Activated T-helper 1 cell treated with anti-CD3 and anti-CD28 coated beads, Interleukin-12 subunit alpha, Interleukin-12 subunit beta, Interleukin-2, Interleukin-4 antibody, amounts not matched to agents 30 ng/mL and 10 ng/mL and 1 ng/mL, durations not matched to agents 14 hours and 24 hours and 36 hours (primary cell): ENCODE results near the gene HYAL3. TPM values are rescaled to one million over a fixed set of nuclear protein-coding genes. Genes with fewer than 3 reads are reported as not detected.
"Not testable (repeated sequence)": the region's sequence is repeated elsewhere in the genome, so short reads cannot be mapped to it uniquely, and the experiment has no call there.

Experiments
- DNase-seq: peaks from one replicate; pipeline ENCODE4 v3.0.0; 2021; ENCODE audit warnings: low spot score
- H3K27ac Mint-ChIP-seq: one replicate; pipeline ENCODE4 v1.8.0; 2021; ENCODE audit warnings: mild to moderate bottlenecking, mixed read lengths
- H3K27me3 Mint-ChIP-seq: one replicate; pipeline ENCODE4 v1.8.0; 2022; ENCODE audit warnings: mild to moderate bottlenecking, moderate library complexity, mixed read lengths; ENCODE audit not compliant: insufficient read depth
- H3K36me3 Mint-ChIP-seq: one replicate; pipeline ENCODE4 v1.8.0; 2021; ENCODE audit warnings: low read depth, mixed read lengths
- H3K4me1 Mint-ChIP-seq: one replicate; pipeline ENCODE4 v1.8.0; 2021; ENCODE audit warnings: low read depth, mixed read lengths
- H3K4me3 Mint-ChIP-seq: one replicate; pipeline ENCODE4 v1.8.0; 2021; ENCODE audit warnings: mild to moderate bottlenecking, moderate library complexity, mixed read lengths
- H3K9me3 Mint-ChIP-seq: one replicate; pipeline ENCODE4 v1.8.0; 2021; ENCODE audit warnings: mixed read lengths
- intact Hi-C: fragments of 100-400 bp; cut with micrococcal nuclease; formaldehyde crosslinking; loops from one replicate; pipeline ENCODE4 v1.15.1; 2024
- total RNA-seq: library from RNA; stranded (reverse); gene quantifications from 2 replicates; pipeline ENCODE4 v1.2.3, GENCODE V29; 2022

The HYAL3 gene
- total RNA-seq, 1 donor from 2014 or later, result 8.0 TPM

DNA sequence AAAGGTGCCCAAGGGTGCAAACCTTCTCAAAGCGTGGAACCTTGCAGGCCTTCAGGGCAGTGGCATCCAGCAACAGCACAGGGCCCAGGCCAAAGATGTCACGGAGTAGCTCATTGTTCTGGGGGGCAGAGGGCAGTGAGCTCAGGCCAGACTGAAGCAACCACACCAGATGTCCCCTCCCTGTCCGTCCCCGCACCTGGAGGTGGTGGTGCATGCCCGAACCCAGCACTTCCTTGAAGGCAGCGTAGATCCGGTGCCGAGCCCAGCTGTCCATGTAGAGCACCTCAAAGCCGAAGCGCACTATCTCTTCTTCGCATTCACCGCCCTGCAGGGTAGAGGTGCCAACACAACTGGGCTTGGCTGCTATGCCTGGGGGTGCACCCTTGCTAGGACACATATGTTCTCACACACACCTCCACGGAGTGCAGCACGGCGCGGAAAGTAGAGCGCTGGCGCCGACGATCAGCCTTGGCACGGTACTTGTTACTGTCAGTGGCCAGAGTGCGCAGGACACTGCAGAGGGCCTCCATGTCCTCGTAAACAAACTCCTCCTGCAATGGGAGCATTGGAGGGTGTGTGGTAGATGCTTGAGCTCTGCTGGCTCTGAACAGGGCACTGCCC lies 10.7 kb downstream of the HYAL3 start:
- Mint-ChIP-seq H3K4me1 (peaks cover 14% of the 10 kb centered on the region), H3K27ac (no peak overlapping the region), H3K36me3 (peaks cover 15% of the 10 kb centered on the region), H3K27me3 (no peaks in the 10 kb centered on the region), H3K9me3 (no peaks in the 10 kb centered on the region), H3K4me3 (no peak overlapping the region)
- intact Hi-C loops, result no loop called here
- DNase-seq, result no peak

DNA sequence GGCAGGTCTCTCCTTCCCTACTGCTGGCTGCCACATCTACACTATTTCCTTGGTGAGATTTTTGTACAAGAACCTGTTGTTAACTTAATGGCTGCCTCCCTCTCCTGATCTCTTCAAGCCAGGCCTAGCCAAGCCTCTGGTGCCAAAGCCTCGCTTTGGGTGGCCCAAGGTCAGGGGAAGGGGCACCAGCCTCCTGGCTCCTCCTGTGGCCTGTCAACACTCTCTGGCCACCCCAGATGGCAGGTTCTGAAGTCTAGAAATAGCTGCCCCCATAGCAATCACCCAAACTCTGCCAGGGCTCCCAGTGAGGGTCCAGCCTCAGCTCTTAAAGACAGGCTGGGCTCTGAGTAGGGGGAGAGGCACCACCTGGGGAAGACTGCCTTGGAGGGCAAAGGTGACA lies 11.9 kb downstream of the HYAL3 start:
- H3K27me3 Mint-ChIP-seq, result no peaks in the 10 kb centered on the region
- H3K4me1 Mint-ChIP-seq, result peaks cover 6% of the 10 kb centered on the region
- intact Hi-C loops, result no loop called here
- no peaks in the 10 kb centered on the region for H3K9me3 Mint-ChIP-seq
- H3K4me3 Mint-ChIP-seq, result no peak overlapping the region
- H3K27ac Mint-ChIP-seq, result no peak overlapping the region
- peaks cover 15% of the 10 kb centered on the region for H3K36me3 Mint-ChIP-seq
- no peak for DNase-seq

DNA sequence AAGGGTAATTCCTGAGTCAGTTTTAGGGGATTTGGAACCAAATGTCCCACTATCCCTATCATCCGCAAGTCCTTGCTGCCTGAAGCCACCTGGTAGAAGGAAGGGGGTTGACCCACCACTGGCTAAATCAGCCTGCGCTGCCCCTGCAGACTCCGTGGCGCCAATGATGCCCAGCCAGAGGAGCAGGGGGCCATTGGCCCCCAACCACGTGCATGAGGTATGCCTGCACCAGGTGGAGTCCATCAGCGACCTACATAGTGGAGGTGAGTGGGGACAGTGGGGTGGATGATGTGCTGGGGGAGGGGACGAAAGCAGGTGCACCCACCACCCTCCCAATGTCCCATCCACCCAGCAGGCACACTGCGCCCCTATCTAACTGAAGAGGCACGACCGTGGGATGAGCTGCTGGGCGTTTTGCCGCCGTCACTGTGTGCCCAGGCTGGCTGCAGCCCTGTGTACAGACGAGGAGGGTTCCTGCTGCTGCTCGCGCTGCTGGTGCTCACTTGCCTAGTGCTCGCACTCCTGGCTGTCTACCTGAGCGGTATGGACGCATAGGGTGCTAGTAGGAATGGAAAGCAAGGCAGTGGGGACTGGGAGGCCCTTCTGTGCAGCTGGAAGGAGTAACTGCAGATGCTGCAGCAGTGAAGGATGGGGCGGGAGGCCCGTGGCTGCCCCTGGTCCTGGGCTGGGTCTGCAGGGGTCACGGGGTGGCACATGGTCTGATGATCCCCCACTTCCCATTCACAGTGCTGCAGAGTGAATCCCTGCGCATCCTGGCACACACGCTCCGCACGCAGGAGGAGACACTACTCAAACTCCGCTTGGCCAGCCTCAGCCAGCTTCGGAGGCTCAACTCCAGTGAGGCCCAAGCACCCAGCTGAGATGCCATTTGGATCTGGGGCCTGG lies 12.6 kb downstream of the HYAL3 start:
- H3K36me3 Mint-ChIP-seq, result peaks cover 15% of the 10 kb centered on the region
- intact Hi-C loops, result no loop called here
- H3K9me3 Mint-ChIP-seq, result no peaks in the 10 kb centered on the region
- H3K4me3 Mint-ChIP-seq, result no peak overlapping the region
- DNase-seq, result no peak
- peaks cover 6% of the 10 kb centered on the region for H3K4me1 Mint-ChIP-seq
- H3K27ac Mint-ChIP-seq, result no peak overlapping the region
- no peaks in the 10 kb centered on the region for H3K27me3 Mint-ChIP-seq

DNA sequence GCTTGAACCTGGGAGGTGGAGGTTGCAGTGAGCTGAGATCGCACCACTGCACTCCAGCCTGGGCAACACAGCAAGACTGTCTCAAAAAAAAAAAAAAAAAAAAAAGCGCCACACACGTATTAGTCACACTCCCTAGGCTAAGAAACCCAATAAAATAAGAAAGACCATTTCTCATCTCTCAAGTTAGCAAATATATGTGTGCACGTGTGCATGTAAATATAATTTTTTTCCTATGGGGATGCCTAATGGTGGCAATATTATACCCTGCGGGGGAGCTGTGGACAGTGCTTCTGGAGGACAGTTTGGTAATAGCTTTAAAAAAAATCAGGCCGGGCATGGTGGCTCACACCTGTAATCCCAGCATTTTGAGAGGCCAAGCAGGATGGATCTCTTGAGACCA lies 15.1 kb downstream of the HYAL3 start:
- H3K9me3 Mint-ChIP-seq, H3K27ac Mint-ChIP-seq, DNase-seq, H3K27me3 Mint-ChIP-seq, H3K4me1 Mint-ChIP-seq, H3K36me3 Mint-ChIP-seq, intact Hi-C loops, H3K4me3 Mint-ChIP-seq: not testable (repeated sequence)

DNA sequence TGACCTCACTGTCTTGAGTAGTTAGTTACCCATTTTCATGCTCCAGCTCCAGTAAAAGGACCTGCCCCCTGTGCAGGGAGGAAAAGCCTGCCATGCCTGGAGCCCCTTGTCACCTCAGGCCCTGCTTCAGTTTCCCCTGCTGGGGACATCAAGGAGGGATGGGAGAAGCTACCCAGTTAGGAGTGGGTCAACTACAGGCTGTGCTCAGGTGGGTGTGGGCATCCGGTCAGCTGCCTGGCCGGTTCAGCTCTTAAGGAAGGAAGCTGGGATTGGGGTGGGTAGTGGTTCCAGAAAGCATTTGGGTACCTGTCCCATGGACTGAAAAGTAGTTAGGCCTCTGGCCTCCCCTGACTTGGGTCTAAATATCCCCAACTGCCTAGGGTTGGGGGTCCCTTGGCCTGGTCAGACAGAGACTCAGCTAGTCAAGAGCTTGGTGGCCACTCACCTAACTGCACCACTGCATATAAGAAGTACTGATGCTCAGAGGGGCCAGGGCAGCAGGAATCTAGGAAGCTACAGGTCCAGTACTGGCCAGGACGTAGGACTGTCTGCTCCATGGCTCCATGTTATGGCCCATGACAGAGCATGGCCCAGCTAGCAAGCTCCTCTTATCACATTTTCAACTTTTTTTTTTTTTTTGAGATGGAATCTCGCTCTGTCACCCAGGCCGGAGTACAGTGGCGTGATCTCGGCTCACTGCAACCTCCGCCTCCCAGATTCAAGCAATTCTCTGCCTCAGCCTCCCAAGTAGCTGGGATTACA lies 19.8 kb downstream of the HYAL3 start:
- intact Hi-C loops, result no loop called here
- no peak overlapping the region for H3K27ac Mint-ChIP-seq
- H3K4me3 Mint-ChIP-seq, result no peak overlapping the region
- peaks cover 31% of the 10 kb centered on the region for H3K27me3 Mint-ChIP-seq
- H3K36me3 Mint-ChIP-seq, result no peaks in the 10 kb centered on the region
- H3K9me3 Mint-ChIP-seq, result no peaks in the 10 kb centered on the region
- H3K4me1 Mint-ChIP-seq, result peaks cover 11% of the 10 kb centered on the region
- no peak for DNase-seq

DNA sequence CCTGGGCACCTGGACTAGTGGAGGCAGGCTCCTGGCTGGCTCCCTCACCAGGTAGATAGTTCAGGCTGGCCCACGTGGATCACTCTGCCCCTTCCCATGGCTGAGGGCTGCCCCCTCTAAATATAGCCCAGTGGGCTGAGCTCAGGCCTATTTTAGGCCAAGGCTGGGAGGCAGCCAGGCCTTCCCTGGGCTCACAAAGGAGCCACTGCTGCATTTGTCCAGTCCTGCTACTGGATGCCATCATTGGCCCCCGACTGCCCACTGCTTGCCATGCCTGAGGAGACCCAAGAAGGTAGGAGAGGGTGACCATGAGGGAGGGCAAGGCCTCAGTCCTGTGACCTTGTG lies 20.4 kb downstream of the HYAL3 start, which contains the start of gene LSMEM2:
Gene LSMEM2 (plus strand): TSS at position 208 of the 345 bp plus-strand sequence. CDS start 27 bp downstream, at position 235.
- Mint-ChIP-seq H3K36me3 (no peaks in the 10 kb centered on the region), H3K4me3 (no peak within 1 kb of the TSS), H3K27me3 (peaks cover 36% of the 10 kb centered on the region), H3K9me3 (no peaks in the 10 kb centered on the region), H3K4me1 (peaks cover 16% of the 10 kb centered on the region), H3K27ac (no peak within 1 kb of the TSS)
- intact Hi-C loops, result no loop called here
- DNase-seq, result no peak

DNA sequence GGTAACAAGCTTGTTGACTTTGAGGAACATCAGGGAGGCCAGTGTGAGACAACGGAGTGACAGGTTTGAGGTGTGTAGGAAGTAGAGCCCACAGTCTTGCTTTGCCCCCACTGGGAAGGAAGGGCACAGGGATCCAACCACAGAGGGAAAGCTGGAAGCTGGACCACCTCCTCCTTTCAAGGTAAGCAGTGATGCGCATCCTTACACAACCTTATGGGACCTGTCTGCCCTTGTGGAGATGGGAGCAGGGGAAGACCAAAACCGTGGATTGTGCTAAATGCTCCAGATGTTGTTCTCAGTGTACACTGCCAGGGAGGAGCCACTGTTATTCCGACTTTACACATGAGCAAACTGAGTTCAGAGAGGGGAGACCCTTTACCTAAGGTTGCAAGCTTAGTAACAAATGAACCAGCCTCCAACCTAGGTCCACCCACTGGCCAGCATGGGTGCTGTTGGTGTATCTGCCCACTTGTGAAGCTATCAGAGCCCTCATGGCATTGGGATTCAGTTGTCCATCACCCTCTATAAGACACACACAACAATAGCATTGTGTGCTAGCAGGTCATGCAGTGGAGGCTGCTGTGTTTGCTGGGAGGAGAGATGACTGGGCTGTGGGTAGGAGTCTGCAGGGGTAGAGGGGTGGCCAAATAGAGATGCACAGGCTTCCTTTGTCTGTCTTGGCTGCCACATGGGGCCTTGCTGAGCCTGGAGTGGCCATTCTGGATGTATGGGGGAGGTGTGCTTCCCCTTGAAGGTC lies 20.9 kb downstream of the HYAL3 start:
- Mint-ChIP-seq H3K27ac (no peak overlapping the region), H3K4me3 (no peak overlapping the region), H3K27me3 (peaks cover 36% of the 10 kb centered on the region), H3K4me1 (peaks cover 16% of the 10 kb centered on the region), H3K36me3 (no peaks in the 10 kb centered on the region), H3K9me3 (no peaks in the 10 kb centered on the region)
- DNase-seq, result no peak
- intact Hi-C loops, result no loop called here

DNA sequence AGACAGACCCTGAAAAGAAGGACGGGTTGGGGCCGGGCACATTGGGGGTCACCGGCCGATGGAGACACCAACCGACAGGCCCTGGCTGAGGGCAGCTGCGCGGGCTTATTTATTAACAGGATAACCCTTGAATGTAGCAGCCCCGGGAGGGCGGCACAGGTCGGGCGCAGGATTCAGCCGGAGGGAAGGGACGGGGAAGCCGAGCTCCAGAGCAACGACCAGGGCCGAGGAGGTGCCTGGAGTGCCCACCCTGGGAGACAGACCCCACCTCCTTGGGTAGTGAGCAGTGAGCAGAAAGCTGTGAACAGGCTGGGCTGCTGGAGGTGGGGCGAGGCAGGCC lies 22.5 kb downstream of the HYAL3 start:
- DNase-seq, result no peak
- Mint-ChIP-seq H3K27me3 (peaks cover 40% of the 10 kb centered on the region), H3K4me1 (peaks cover 21% of the 10 kb centered on the region), H3K4me3 (no peak overlapping the region), H3K36me3 (no peaks in the 10 kb centered on the region), H3K27ac (no peak overlapping the region), H3K9me3 (no peaks in the 10 kb centered on the region)
- intact Hi-C loops, result no loop called here

DNA sequence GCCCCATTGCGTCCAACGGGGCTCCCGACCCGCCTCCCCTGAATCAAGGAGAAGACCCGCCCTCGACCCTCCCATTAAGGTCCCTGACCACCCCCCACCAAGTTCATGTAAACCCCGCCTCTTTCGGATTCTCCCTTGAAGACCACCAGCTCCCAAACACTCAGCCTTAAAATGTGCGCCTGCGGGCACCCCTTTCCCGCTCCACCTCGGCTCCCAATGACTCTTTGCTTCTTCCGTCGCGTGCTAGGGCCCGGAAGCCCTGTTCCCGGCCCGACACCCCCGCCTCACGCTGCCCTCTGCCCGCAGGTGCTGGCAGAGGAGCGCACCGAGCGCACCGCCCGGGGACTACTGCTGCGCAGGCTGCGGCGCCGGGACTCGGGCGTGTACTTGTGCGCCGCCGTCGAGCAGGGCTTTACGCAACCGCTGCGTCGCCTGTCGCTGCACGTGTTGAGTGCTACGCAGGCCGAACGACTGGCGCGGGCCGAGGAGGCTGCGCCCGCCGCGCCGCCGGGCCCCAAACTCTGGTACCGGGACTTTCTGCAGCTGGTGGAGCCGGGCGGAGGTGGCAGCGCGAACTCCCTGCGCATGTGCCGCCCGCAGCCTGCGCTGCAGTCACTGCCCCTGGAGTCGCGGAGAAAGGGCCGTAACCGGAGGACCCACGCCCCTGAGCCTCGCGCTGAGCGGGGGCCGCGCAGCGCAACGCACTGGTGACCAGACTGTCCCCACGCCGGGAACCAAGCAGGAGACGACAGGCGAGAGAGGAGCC lies 23.0 kb downstream of the HYAL3 start:
- Mint-ChIP-seq H3K4me3 (no peak overlapping the region), H3K9me3 (no peaks in the 10 kb centered on the region), H3K36me3 (no peaks in the 10 kb centered on the region), H3K27ac (peak overlapping the region; percentile 40), H3K4me1 (peaks cover 21% of the 10 kb centered on the region), H3K27me3 (peaks cover 40% of the 10 kb centered on the region)
- no peak for DNase-seq
- intact Hi-C loops, result no loop called here

DNA sequence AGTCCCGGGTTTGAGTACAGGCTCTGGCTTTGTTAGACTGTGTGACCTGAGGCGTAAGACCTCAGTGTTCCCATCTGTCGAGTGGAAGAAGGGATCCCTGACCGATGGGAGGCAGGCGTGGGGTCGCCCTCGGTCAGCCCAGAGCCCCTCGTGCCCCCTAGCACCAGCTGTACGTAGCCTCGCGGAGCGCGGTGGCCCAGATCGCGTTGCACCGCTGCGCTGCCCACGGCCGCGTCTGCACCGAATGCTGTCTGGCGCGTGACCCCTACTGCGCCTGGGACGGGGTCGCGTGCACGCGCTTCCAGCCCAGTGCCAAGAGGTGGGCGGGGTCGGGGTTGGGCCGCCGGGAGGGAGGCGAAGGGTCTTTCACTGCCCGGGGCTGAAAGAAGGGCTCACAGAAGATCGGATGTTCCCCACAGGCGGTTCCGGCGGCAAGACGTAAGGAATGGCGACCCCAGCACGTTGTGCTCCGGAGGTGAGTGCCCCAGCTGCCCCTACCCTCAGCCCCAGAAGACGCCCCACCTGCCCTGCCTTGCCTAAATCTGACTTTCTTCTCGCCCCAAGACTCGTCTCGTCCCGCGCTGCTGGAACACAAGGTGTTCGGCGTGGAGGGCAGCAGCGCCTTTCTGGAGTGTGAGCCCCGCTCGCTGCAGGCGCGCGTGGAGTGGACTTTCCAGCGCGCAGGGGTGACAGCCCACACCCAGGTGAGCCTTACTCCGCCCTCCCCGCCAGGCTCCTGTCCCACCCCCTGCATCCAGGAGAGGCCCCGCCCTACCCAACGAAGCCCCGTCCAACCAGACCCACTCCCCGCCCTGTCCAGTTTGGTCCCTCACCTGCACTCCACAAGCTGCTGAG lies 23.8 kb downstream of the HYAL3 start:
- H3K27ac Mint-ChIP-seq, result peak overlapping the region; percentile 40
- H3K4me3 Mint-ChIP-seq, result no peak overlapping the region
- H3K27me3 Mint-ChIP-seq, result peaks cover 40% of the 10 kb centered on the region
- no peak for DNase-seq
- H3K36me3 Mint-ChIP-seq, result no peaks in the 10 kb centered on the region
- H3K9me3 Mint-ChIP-seq, result no peaks in the 10 kb centered on the region
- peaks cover 21% of the 10 kb centered on the region for H3K4me1 Mint-ChIP-seq
- intact Hi-C loops, result no loop called here

DNA sequence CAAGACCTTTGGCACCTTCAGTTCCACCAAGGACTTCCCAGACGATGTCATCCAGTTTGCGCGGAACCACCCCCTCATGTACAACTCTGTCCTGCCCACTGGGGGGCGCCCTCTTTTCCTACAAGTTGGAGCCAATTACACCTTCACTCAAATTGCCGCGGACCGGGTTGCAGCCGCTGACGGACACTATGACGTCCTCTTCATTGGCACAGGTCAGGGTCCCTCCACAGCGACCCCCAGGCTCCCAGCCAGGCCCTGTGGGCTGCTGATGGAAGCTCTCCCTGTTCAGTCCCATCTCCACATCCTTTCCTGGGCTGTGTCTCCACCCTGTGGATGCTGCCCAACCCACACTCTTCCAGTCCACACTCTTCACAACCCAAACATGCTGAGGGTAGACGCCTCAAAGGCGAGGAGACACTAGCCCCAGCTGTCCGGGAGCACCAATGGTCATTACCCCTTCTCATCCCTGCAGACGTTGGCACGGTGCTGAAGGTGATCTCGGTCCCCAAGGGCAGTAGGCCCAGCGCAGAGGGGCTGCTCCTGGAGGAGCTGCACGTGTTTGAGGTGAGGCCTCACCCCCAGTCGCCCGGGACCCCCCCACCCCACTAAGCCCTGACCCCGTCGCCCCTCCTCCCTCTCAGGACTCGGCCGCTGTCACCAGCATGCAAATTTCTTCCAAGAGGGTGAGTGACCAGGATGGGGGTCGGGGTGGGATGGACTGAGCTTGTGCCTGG lies 24.7 kb downstream of the HYAL3 start:
- Mint-ChIP-seq H3K4me3 (peak overlapping the region; percentile 41), H3K27ac (no peak overlapping the region), H3K27me3 (peaks cover 40% of the 10 kb centered on the region), H3K36me3 (no peaks in the 10 kb centered on the region), H3K9me3 (no peaks in the 10 kb centered on the region), H3K4me1 (peaks cover 21% of the 10 kb centered on the region)
- intact Hi-C loops, result loop anchor here (1.0 kb wide), 1 partner anchor 50 kb away; no protein-coding TSS in a partner anchor
- peak; percentile 62 for DNase-seq
